K562 (cell line): Measurements from ENCODE around the gene LASP1NB.

Experiments
- CEBPB ChIP-seq: fragments of 450-650 bp; IDR thresholded peaks from 2 replicates; pipeline ENCODE4 v1.6.1; 2016; ENCODE audit warnings: missing genetic modification characterization, missing compliant biosample characterization
- EZH2 ChIP-seq: IDR thresholded peaks from 2 replicates; pipeline ENCODE4 v1.6.1; 2012; ENCODE audit warnings: low read depth, mild to moderate bottlenecking, inconsistent platforms, low read length, borderline replicate concordance
- FOXJ2 ChIP-seq: fragments of 200-800 bp; sonication (Bioruptor generic); IDR thresholded peaks from 2 replicates; pipeline ENCODE4 v1.6.1; 2016; ENCODE audit warnings: missing genetic modification characterization, missing compliant biosample characterization
- RBM14 ChIP-seq: fragments of 200-400 bp; formaldehyde crosslinking; IDR thresholded peaks from 2 replicates; pipeline ENCODE4 v1.6.1; 2018; ENCODE audit warnings: low read depth, mild to moderate bottlenecking, low read length, moderate library complexity, borderline replicate concordance; ENCODE audit not compliant: insufficient read depth
- YY1 ChIP-seq, 3 experiments: IDR thresholded peaks; 2 replicates each; pipeline ENCODE4 v1.6.1; 2011; ENCODE audit warnings: low read length in 2 of 3, mild to moderate bottlenecking in 2 of 3, moderate library complexity in 2 of 3, borderline replicate concordance in 1 of 3, control low read depth in 1 of 3, low read depth in 1 of 3; ENCODE audit not compliant: insufficient read depth in 3 of 3, insufficient replicate concordance in 2 of 3, control insufficient read depth in 1 of 3, insufficient read length in 1 of 3; ENCODE audit errors: extremely low read depth in 1 of 3
- ZFP30 ChIP-seq: fragments of 250-450 bp; sonication (Bioruptor Pico); IDR thresholded peaks from 2 replicates; pipeline ENCODE4 v1.8.0; 2022; ENCODE audit warnings: moderate library complexity, mild to moderate bottlenecking, inconsistent platforms, borderline replicate concordance
- ZNF282 ChIP-seq: sonication (generic); formaldehyde crosslinking; IDR thresholded peaks from 2 replicates; pipeline ENCODE4 v1.8.1; 2023; ENCODE audit warnings: missing genetic modification reagents
- TF ChIP-seq, protein P1 (sequence below): fragments of 450-650 bp; formaldehyde crosslinking; IDR thresholded peaks from 2 replicates; pipeline ENCODE4 v1.4.0; 2020; ENCODE audit warnings: mild to moderate bottlenecking, moderate library complexity
- TF ChIP-seq, protein P2 (sequence below), 3 experiments: IDR thresholded peaks in 2 of 3; conservative IDR thresholded peaks in 1 of 3; 2 replicates each; pipeline ENCODE4 v1.5.1; 2011 to 2012; ENCODE audit warnings: low read length in 3 of 3, mild to moderate bottlenecking in 3 of 3, control low read depth in 2 of 3, improper control_type of control experiment in 1 of 3, inconsistent platforms in 1 of 3, low read depth in 1 of 3, mixed read lengths in 1 of 3, moderate library complexity in 1 of 3; ENCODE audit not compliant: insufficient read depth in 2 of 3

DNA sequence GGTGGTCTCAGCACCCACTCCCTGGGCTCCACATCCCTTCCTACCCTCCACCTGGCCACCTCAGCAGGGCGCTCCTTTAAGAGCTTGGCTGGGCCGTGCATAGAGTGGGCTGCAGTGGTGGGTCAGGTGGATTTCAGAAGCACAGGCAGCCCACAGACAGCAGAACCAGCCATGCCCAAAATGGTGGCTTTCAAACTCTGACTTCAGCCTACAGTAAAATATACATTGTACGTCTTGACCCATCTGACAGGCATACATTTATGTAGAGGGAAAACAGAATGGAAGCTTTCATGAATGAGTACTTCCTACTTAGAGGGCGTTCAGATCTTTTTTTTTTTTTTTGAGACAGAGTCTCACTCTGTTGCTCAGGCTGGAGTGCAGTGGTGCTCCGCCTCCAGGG, 26.0 kb upstream of the LASP1NB start:
- no peak for TF ChIP-seq ZFP30
- no peak for TF ChIP-seq FOXJ2 (tag)
- no peak for TF ChIP-seq YY1 (IDR thresholded peaks at IDR 0.05; ENCODE audit: borderline replicate concordance in 1 of 3, control insufficient read depth in 1 of 3, extremely low read depth in 1 of 3, insufficient read depth in 3 of 3, insufficient read length in 1 of 3, insufficient replicate concordance in 2 of 3, low read depth in 1 of 3, low read length in 2 of 3)
- TF ChIP-seq RBM14 = no peak
- TF ChIP-seq, protein P1, sequence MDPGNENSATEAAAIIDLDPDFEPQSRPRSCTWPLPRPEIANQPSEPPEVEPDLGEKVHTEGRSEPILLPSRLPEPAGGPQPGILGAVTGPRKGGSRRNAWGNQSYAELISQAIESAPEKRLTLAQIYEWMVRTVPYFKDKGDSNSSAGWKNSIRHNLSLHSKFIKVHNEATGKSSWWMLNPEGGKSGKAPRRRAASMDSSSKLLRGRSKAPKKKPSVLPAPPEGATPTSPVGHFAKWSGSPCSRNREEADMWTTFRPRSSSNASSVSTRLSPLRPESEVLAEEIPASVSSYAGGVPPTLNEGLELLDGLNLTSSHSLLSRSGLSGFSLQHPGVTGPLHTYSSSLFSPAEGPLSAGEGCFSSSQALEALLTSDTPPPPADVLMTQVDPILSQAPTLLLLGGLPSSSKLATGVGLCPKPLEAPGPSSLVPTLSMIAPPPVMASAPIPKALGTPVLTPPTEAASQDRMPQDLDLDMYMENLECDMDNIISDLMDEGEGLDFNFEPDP (CRISPR knock-in tag) = no peak
- TF ChIP-seq, protein P2, sequence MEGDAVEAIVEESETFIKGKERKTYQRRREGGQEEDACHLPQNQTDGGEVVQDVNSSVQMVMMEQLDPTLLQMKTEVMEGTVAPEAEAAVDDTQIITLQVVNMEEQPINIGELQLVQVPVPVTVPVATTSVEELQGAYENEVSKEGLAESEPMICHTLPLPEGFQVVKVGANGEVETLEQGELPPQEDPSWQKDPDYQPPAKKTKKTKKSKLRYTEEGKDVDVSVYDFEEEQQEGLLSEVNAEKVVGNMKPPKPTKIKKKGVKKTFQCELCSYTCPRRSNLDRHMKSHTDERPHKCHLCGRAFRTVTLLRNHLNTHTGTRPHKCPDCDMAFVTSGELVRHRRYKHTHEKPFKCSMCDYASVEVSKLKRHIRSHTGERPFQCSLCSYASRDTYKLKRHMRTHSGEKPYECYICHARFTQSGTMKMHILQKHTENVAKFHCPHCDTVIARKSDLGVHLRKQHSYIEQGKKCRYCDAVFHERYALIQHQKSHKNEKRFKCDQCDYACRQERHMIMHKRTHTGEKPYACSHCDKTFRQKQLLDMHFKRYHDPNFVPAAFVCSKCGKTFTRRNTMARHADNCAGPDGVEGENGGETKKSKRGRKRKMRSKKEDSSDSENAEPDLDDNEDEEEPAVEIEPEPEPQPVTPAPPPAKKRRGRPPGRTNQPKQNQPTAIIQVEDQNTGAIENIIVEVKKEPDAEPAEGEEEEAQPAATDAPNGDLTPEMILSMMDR (IDR thresholded peaks at IDR 0.05 in 2 of 3, conservative IDR thresholded peaks at IDR 0.05 in 1 of 3; ENCODE audit: insufficient read depth in 2 of 3, low read depth in 1 of 3, low read length in 3 of 3) = no peak
- TF ChIP-seq CEBPB = no peak
- no peak for TF ChIP-seq EZH2
- no peak for TF ChIP-seq ZNF282 (CRISPR knock-in tag)
